HepG2 (cell line): Measurements from ENCODE around the gene MEPE. TPM values are rescaled to one million over a fixed set of nuclear protein-coding genes. Genes with fewer than 3 reads are reported as not detected.

Source experiments
- ATAC-seq: fragments of 200-7000 bp; cut with Tn5 transposase; 3 replicates; pipeline ENCODE4 v1.9.1; 2020; ENCODE audit warnings: mild to moderate bottlenecking, moderate library complexity
- BruUV-seq: library from RNA; stranded (reverse); fragments of 400-500 nt; replicated peaks from 2 replicates; lab custom pipeline; 2021; lab: Mats Ljungman, UMichigan
- CTCF ChIA-PET: fragments of 300-600 bp; formaldehyde crosslinking; extraction: SDS; loops from one replicate; lab custom pipeline; 2021; ENCODE audit warnings: low total read pairs, inconsistent platforms, low intra/inter-chr PET ratio; lab: Yijun Ruan, JAX
- POLR2A ChIA-PET: fragments of 350-600 bp; sonication (Branson Sonifier 250); formaldehyde crosslinking; loops from one replicate; lab custom pipeline; 2020; ENCODE audit warnings: antibody characterized with exemption, inconsistent platforms; lab: Yijun Ruan, JAX
- DNase-seq: peaks from one replicate; pipeline ENCODE4 v3.0.0-alpha.2; 2015; ENCODE audit warnings: low spot score
- FAIRE-seq: peaks from 3 replicates; lab custom pipeline; 2011; peaks lifted over from hg19 to GRCh38; lab: Jason Lieb, UNC
- H2AFZ ChIP-seq: one replicate; pipeline ENCODE4 v1.6.1; 2011; ENCODE audit warnings: low read length, inconsistent platforms
- H3K27ac ChIP-seq: fragments of 300-600 bp; 3 replicates; pipeline ENCODE4 v1.8.0; 2011; ENCODE audit warnings: mixed run types, mild to moderate bottlenecking, mixed read lengths, low read length, inconsistent platforms; ENCODE audit not compliant: insufficient read depth; ENCODE audit errors: extremely low read length
- H3K27me3 ChIP-seq, 2 experiments: fragments of 200-600 bp in 1 of 2; 2 replicates in 1 of 2; 3 replicates in 1 of 2; pipeline versions ENCODE4 v1.6.0 to v1.8.0; 2011; ENCODE audit warnings: low read length in 2 of 2, mild to moderate bottlenecking in 2 of 2, moderate library complexity in 2 of 2, inconsistent platforms in 1 of 2; ENCODE audit not compliant: insufficient read depth in 2 of 2, control insufficient read depth in 1 of 2
- H3K36me3 ChIP-seq, 2 experiments: fragments of 200-600 bp in 1 of 2; replicated peaks in 1 of 2; 2 replicates in 1 of 2; 3 replicates in 1 of 2; pipeline versions ENCODE4 v1.5.1 to v1.8.0; 2011; ENCODE audit warnings: low read length in 2 of 2, inconsistent platforms in 1 of 2; ENCODE audit not compliant: insufficient read depth in 2 of 2, control insufficient read depth in 1 of 2
- H3K4me1 ChIP-seq: 2 replicates; pipeline ENCODE4 v1.5.1; 2012; ENCODE audit warnings: low read length, inconsistent platforms; ENCODE audit not compliant: insufficient read depth
- H3K4me2 ChIP-seq: 2 replicates; pipeline ENCODE4 v1.6.0; 2011; ENCODE audit warnings: low read depth, low read length, inconsistent platforms
- H3K4me3 ChIP-seq, 3 experiments: fragments of 200-600 bp in 1 of 3; sonication (generic), shearing (Covaris generic) in 1 of 3; replicated peaks in 1 of 3; 2 replicates each; pipeline ENCODE4 v1.5.1; 2011 to 2016; ENCODE audit warnings: low read length in 3 of 3, inconsistent platforms in 2 of 3, low read depth in 2 of 3, mild to moderate bottlenecking in 2 of 3, control low read depth in 1 of 3, mixed read lengths in 1 of 3; ENCODE audit not compliant: insufficient read depth in 1 of 3
- H3K79me2 ChIP-seq: one replicate; pipeline ENCODE4 v1.6.1; 2011; ENCODE audit warnings: low read length, inconsistent platforms; ENCODE audit not compliant: insufficient read depth
- H3K9ac ChIP-seq: 2 replicates; pipeline ENCODE4 v1.6.0; 2011; ENCODE audit warnings: mild to moderate bottlenecking, low read depth, low read length, inconsistent platforms; ENCODE audit not compliant: insufficient read depth
- H3K9me3 ChIP-seq: 2 replicates; pipeline ENCODE4 v1.5.1; 2012; ENCODE audit warnings: mild to moderate bottlenecking, low read length
- H4K20me1 ChIP-seq: 2 replicates; pipeline ENCODE4 v1.6.0; 2011; ENCODE audit warnings: inconsistent platforms, mild to moderate bottlenecking, low read length, moderate library complexity; ENCODE audit not compliant: insufficient read depth
- ETV6 ChIP-seq: sonication (generic); formaldehyde crosslinking; conservative IDR thresholded peaks from 2 replicates; pipeline ENCODE4 v1.4.0; 2020; ENCODE audit warnings: missing genetic modification reagents
- FOXC1 ChIP-seq: sonication (generic); formaldehyde crosslinking; IDR thresholded peaks from 2 replicates; pipeline ENCODE4 v1.8.0; 2022; ENCODE audit warnings: mild to moderate bottlenecking, missing genetic modification reagents, borderline replicate concordance
- JUN ChIP-seq: sonication (generic); formaldehyde crosslinking; IDR thresholded peaks from 2 replicates; pipeline ENCODE4 v1.4.0; 2020; ENCODE audit warnings: mild to moderate bottlenecking, missing genetic modification reagents
- KAT2B ChIP-seq: fragments of 150-350 bp; IDR thresholded peaks from 2 replicates; pipeline ENCODE4 v1.6.1; 2014; ENCODE audit warnings: low read depth, low read length, borderline replicate concordance
- KDM4B ChIP-seq: sonication (generic); formaldehyde crosslinking; IDR thresholded peaks from 2 replicates; pipeline ENCODE4 v1.4.0; 2020; ENCODE audit warnings: missing genetic modification reagents
- MIXL1 ChIP-seq: IDR thresholded peaks from 2 replicates; pipeline ENCODE4 v1.6.1; 2016
- PLRG1 ChIP-seq: fragments of 450-650 bp; conservative IDR thresholded peaks from 2 replicates; pipeline ENCODE4 v1.6.1; 2016
- RARA ChIP-seq: IDR thresholded peaks from 2 replicates; pipeline ENCODE4 v1.6.1; 2016; ENCODE audit warnings: missing genetic modification reagents, missing compliant biosample characterization
- RFX1 ChIP-seq: fragments of 450-650 bp; IDR thresholded peaks from 2 replicates; pipeline ENCODE4 v1.6.1; 2017
- SAFB2 ChIP-seq: sonication (generic); formaldehyde crosslinking; IDR thresholded peaks from 2 replicates; pipeline ENCODE4 v1.5.1; 2020; ENCODE audit warnings: missing genetic modification reagents, low read depth, mild to moderate bottlenecking, borderline replicate concordance
- SMAD9 ChIP-seq: sonication (generic); formaldehyde crosslinking; IDR thresholded peaks from 2 replicates; pipeline ENCODE4 v1.5.1; 2020; ENCODE audit warnings: mild to moderate bottlenecking, missing genetic modification reagents
- SNAPC4 ChIP-seq: sonication (generic); formaldehyde crosslinking; IDR thresholded peaks from 2 replicates; pipeline ENCODE4 v1.4.0; 2020; ENCODE audit warnings: mild to moderate bottlenecking, missing genetic modification reagents
- ZBTB33 ChIP-seq: sonication (generic); formaldehyde crosslinking; IDR thresholded peaks from 2 replicates; pipeline ENCODE4 v1.4.0; 2020; ENCODE audit warnings: missing genetic modification reagents
- ZGPAT ChIP-seq: IDR thresholded peaks from 2 replicates; pipeline ENCODE4 v1.6.1; 2016; ENCODE audit warnings: mild to moderate bottlenecking
- ZNF326 ChIP-seq: sonication (generic); formaldehyde crosslinking; IDR thresholded peaks from 2 replicates; pipeline ENCODE4 v1.4.0; 2020; ENCODE audit warnings: missing genetic modification reagents, borderline replicate concordance
- WGBS: methylation state at CpG from one replicate; pipeline ENCODE4 v1.1.6; 2017; ENCODE audit warnings: low lambda C conversion rate; 5-methylcytosine and 5-hydroxymethylcytosine counted together
- in situ Hi-C: cut with HindIII; loops from 2 replicates; pipeline ENCODE4 v1.10.0; 2017; ENCODE audit warnings: low pct_unique_long_range_greater_than_20kb; ENCODE audit not compliant: extremely low pct_ligation_motif_present
- intact Hi-C: fragments of 100-400 bp; cut with micrococcal nuclease; formaldehyde crosslinking; loops from one replicate; pipeline ENCODE4 v1.10.0; 2022; ENCODE audit not compliant: unreplicated experiment
- polyA plus RNA-seq, 8 experiments: library from polyadenylated mRNA; depleted of rRNA in 3 of 8; stranded (reverse) in 7 of 8; unstranded in 1 of 8; fragments of >200 nt; fragmentation: Illumina TruSeq in 4 of 8; extraction: Trizol in 4 of 8; gene quantifications; 2 replicates each; pipeline versions ENCODE4 v1.2.1 to v1.2.3, GENCODE V29; 2011 to 2016; ENCODE audit warnings: low read depth in 4 of 8, missing spikeins in 1 of 8, mixed read lengths in 1 of 8; ENCODE audit not compliant: insufficient read depth in 1 of 8
- total RNA-seq, 5 experiments: library from RNA; depleted of rRNA; stranded (reverse); fragments of >200 nt; fragmentation: Illumina TruSeq; extraction: Trizol; gene quantifications; 2 replicates each; pipeline ENCODE4 v1.2.3, GENCODE V29; 2016; ENCODE audit warnings: low read depth in 1 of 5

MEPE gene
- total and polyA plus RNA-seq, 2 of the 13 experiments (the other 11 are each of a cell fraction or from before 2014, with no cell fraction given): 0.04 TPM; not detected in 1

DNA sequence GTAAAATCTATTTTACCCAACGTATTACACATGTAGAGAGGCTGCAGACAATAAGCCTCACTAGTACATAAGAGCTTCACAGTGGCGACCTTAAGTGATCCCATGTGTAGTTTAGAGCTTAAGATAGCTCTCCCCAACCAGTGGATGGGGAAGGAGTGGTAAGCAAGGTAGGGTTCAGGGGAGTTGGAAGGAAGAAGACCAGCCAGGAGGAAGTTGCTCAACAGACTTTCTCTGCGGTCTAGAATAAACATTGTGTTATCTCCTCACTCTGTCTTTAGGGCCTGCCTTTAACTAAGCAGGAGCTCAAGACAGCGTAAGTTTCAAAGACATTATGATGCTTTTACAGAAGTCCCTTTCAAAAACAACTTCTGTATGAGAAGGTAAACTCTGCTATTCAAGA is 16.8 kb downstream of the MEPE start:
- DNase-seq: no peak
- no peak overlapping the region for H3K4me3 ChIP-seq
- in situ Hi-C loops: loop anchor here (10.0 to 25.0 kb wide), 3 partner anchors 305 to 587 kb away; no protein-coding TSS in a partner anchor
- CTCF ChIA-PET: interaction anchor here (1.3 to 2.5 kb wide), 3 partner anchors 136 to 170 kb away, joined by 3 to 22 read pairs (median 5); no protein-coding TSS in a partner anchor
- H3K27ac ChIP-seq: no peak overlapping the region
- peak overlapping the region; percentile 4; the same call in 1 of the 2 replicates for H3K4me2 ChIP-seq
- FAIRE-seq: no peak
- peaks cover 35% of the 10 kb centered on the region for H3K4me1 ChIP-seq
- ATAC-seq: peak; percentile 49; the same call in 2 of the 3 replicates
- H3K27me3 ChIP-seq: peaks cover 0 to 18% of the 10 kb centered on the region in 2 experiments; a peak in 2 of 5 replicates
- no peaks in the 10 kb centered on the region for H3K9me3 ChIP-seq
- no TSS peak for BruUV-seq
- intact Hi-C loops: loop anchor here (1.0 to 10.0 kb wide), 3 partner anchors 170 to 665 kb away; no protein-coding TSS in a partner anchor
- TF ChIP-seq MIXL1 (no peak), FOXC1 (CRISPR knock-in tag) (no peak), SMAD9 (CRISPR knock-in tag) (no peak), ZBTB33 (CRISPR knock-in tag) (no peak), JUN (CRISPR knock-in tag) (no peak), KDM4B (CRISPR knock-in tag) (no peak), PLRG1 (no peak), ETV6 (CRISPR knock-in tag) (no peak), RFX1 (no peak), SNAPC4 (CRISPR knock-in tag) (no peak), SAFB2 (no peak), RARA (CRISPR knock-in tag) (no peak), ZNF326 (CRISPR knock-in tag) (no peak), KAT2B (no peak), ZGPAT (CRISPR knock-in tag) (no peak)
- H4K20me1 ChIP-seq: no peaks in the 10 kb centered on the region
- no peaks in the 10 kb centered on the region for H3K79me2 ChIP-seq
- no peaks in the 10 kb centered on the region for H3K36me3 ChIP-seq
- no peak overlapping the region for H2AFZ ChIP-seq
- H3K9ac ChIP-seq: no peak overlapping the region
- WGBS: 20% methylated on average over 4 of the region's 4 CpGs
- POLR2A ChIA-PET: no interaction called here
